AG09309 (cell line): ENCODE data around the gene RNF10.

Source experiments
- DNase-seq: peaks from one replicate; pipeline ENCODE4 v3.0.0-alpha.2; 2010; ENCODE audit warnings: low read depth
- H3K4me3 ChIP-seq: 2 replicates; pipeline ENCODE4 v1.5.1; 2011; ENCODE audit warnings: mild to moderate bottlenecking, low read depth, low read length, moderate library complexity; ENCODE audit not compliant: control insufficient read depth
- CTCF ChIP-seq: IDR thresholded peaks from 2 replicates; pipeline ENCODE4 v1.5.1; 2011; ENCODE audit warnings: mild to moderate bottlenecking, low read depth, low read length, inconsistent platforms; ENCODE audit not compliant: insufficient read depth, control insufficient read depth; ENCODE audit errors: missing control alignments

Gene RNF10

GRCh38 chr12:120557589-120557988, 23.4 kb downstream of the RNF10 start:
- no peak for TF ChIP-seq CTCF
- H3K4me3 ChIP-seq = no peak overlapping the region
- DNase-seq = no peak

GRCh38 chr12:120562906-120563305, 28.8 kb downstream of the RNF10 start:
- no peak for TF ChIP-seq CTCF
- DNase-seq = no peak
- H3K4me3 ChIP-seq = no peak overlapping the region

GRCh38 chr12:120563495-120563894, 29.3 kb downstream of the RNF10 start:
- no peak for DNase-seq
- TF ChIP-seq CTCF = no peak
- no peak overlapping the region for H3K4me3 ChIP-seq

GRCh38 chr12:120571299-120571698, 37.1 kb downstream of the RNF10 start:
- H3K4me3 ChIP-seq = no peak overlapping the region
- no peak for TF ChIP-seq CTCF
- no peak for DNase-seq

- TF ChIP-seq CTCF = no peak
- no peak for DNase-seq
- no peak overlapping the region for H3K4me3 ChIP-seq
Measured at GRCh38 chr12:120573560-120573959, 39.4 kb downstream of the RNF10 start.

GRCh38 chr12:120574106-120574505, 40.0 kb downstream of the RNF10 start:
- no peak for TF ChIP-seq CTCF
- DNase-seq = no peak

GRCh38 chr12:120579179-120579578, 45.0 kb downstream of the RNF10 start:
- TF ChIP-seq CTCF = no peak
- no peak for DNase-seq
- no peak overlapping the region for H3K4me3 ChIP-seq

More at GRCh38 chr12:120574106-120574505, 40.0 kb downstream of the RNF10 start:
- no peak overlapping the region for H3K4me3 ChIP-seq
